ENCODE results near the gene TMEM198.

- TF ChIP-seq CTCF (conservative IDR thresholded peaks at IDR 0.05) (no peak), ZFX (IDR thresholded peaks at IDR 0.05) (no peak)
Measured at GRCh38 chr2:219507581-219508443, 36.0 kb upstream of the TMEM198 start.

Data from C4-2B (cell line).